Fibroblast of the aortic adventitia (primary cell): ENCODE data around the gene HARS1. TPM values are rescaled to one million over a fixed set of nuclear protein-coding genes. Genes with fewer than 3 reads are reported as not detected.
A peak's percentile ranks its signal among the peaks of the same experiment; 100 is the strongest.

Experiments
- DNase-seq: peaks from one replicate; pipeline ENCODE4 v3.0.0-alpha.2; 2010; ENCODE audit warnings: low read depth
- H3K4me3 ChIP-seq: 2 replicates; pipeline ENCODE4 v1.5.1; 2011; ENCODE audit warnings: low read depth, mild to moderate bottlenecking, control low read depth, low read length, moderate library complexity
- CTCF ChIP-seq: IDR thresholded peaks from 2 replicates; pipeline ENCODE4 v1.5.1; 2011; ENCODE audit warnings: mild to moderate bottlenecking, low read length, control low read depth, inconsistent platforms; ENCODE audit not compliant: insufficient read depth
- total RNA-seq: library from RNA; depleted of rRNA; stranded (reverse); fragments of >200 nt; gene quantifications from 2 replicates; pipeline ENCODE4 v1.2.3, GENCODE V29; 2012; ENCODE audit warnings: low replicate concordance

The HARS1 gene
- total RNA-seq, 1 donor = 52.2 TPM

- TF ChIP-seq CTCF = no peak
- peak within 1 kb of the TSS; percentile 98 for H3K4me3 ChIP-seq
- peak; percentile 99 for DNase-seq
These were observed 9.3 kb upstream of the HARS1 start, which contains the start of gene ZMAT2 for GRCh38 chr5:140700177-140701144. TSS of gene ZMAT2 (plus strand) at chr5:140700447. CDS start at chr5:140700461, 14 bp downstream.

GRCh38 chr5:140696891-140697492 is 5.8 kb upstream of the HARS1 start:
- no peak for DNase-seq
- H3K4me3 ChIP-seq = no peak overlapping the region
- no peak for TF ChIP-seq CTCF

- DNase-seq = peak; percentile 20
- TF ChIP-seq CTCF = no peak
- H3K4me3 ChIP-seq = no peak overlapping the region
These were observed 3.1 kb upstream of the HARS1 start for GRCh38 chr5:140694276-140694675.

GRCh38 chr5:140690376-140690932 is 716 bp downstream of the HARS1 start:
- H3K4me3 ChIP-seq = peak overlapping the region; percentile 99
- TF ChIP-seq CTCF = no peak
- DNase-seq = no peak

GRCh38 chr5:140678993-140679392 is 12.2 kb downstream of the HARS1 start:
- H3K4me3 ChIP-seq = no peak overlapping the region
- TF ChIP-seq CTCF = no peak
- no peak for DNase-seq

GRCh38 chr5:140677947-140678346 is 13.2 kb downstream of the HARS1 start:
- no peak overlapping the region for H3K4me3 ChIP-seq
- DNase-seq = no peak
- no peak for TF ChIP-seq CTCF
